Keratinocyte (primary cell): Measurements from ENCODE around the gene SMURF1.

ENCODE experiments used
- CTCF ChIP-seq, 3 experiments: IDR thresholded peaks in 1 of 3; conservative IDR thresholded peaks in 1 of 3; optimal IDR thresholded peaks in 1 of 3; 2 replicates in 2 of 3; 3 replicates in 1 of 3; pipeline versions ENCODE3 to v1.5.1; 2011; ENCODE audit warnings: low read length in 3 of 3, mild to moderate bottlenecking in 3 of 3, moderate library complexity in 2 of 3, control low read depth in 1 of 3, inconsistent platforms in 1 of 3; ENCODE audit not compliant: insufficient read depth in 2 of 3; ENCODE audit errors: extremely low read depth in 1 of 3
- EZH2 ChIP-seq: IDR thresholded peaks from one replicate; pipeline ENCODE4 v1.6.1; 2012; ENCODE audit warnings: inconsistent platforms, mild to moderate bottlenecking, low read length, moderate library complexity

DNA sequence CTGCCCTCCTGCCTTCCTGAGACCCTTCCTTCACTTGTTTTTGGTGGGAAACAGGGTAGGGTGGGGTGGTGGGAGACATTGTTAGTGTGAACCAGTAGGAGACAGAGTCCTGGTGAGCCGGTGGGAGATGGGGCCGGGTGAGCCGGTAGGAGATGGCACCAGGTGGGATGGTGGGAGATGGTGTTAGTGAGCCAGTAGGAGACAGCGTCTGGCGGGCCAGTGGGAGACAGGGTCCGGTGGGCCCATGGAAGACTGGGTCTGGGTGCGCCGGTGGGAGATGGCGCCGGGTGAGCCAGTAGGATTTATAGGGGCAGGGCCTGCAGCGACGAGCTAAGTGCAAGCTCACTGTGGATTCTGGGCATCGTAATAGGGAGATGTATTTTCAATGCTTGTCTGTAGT is 148.8 kb downstream of the SMURF1 start:
- no peak for TF ChIP-seq CTCF (optimal IDR thresholded peaks at IDR 0.05 in 1 of 3, IDR thresholded peaks at IDR 0.05 in 1 of 3, conservative IDR thresholded peaks at IDR 0.05 in 1 of 3; ENCODE audit: extremely low read depth in 1 of 3, insufficient read depth in 2 of 3, low read length in 3 of 3)
- no peak for TF ChIP-seq EZH2
